HG02852 (cell line): Measurements from ENCODE around the gene AADACL4.

ENCODE experiments used
- ATAC-seq: cut with Tn5 transposase; IDR thresholded peaks from one replicate; pipeline ENCODE4 v1.9.1; 2021; ENCODE audit warnings: mild to moderate bottlenecking, moderate library complexity; ENCODE audit not compliant: unreplicated experiment

Gene AADACL4

GRCh38 chr1:12610941-12611340 is 32.9 kb upstream of the AADACL4 start:
- ATAC-seq = no peak

GRCh38 chr1:12613180-12613579 is 30.7 kb upstream of the AADACL4 start:
- ATAC-seq = no peak

GRCh38 chr1:12614402-12615158 is 29.3 kb upstream of the AADACL4 start:
- ATAC-seq = no peak

- no peak for ATAC-seq
Observed at GRCh38 chr1:12615159-12615864, 28.6 kb upstream of the AADACL4 start.

- ATAC-seq = no peak
Observed at GRCh38 chr1:12615865-12616708, 27.8 kb upstream of the AADACL4 start.

GRCh38 chr1:12616709-12617373 is 27.0 kb upstream of the AADACL4 start:
- no peak for ATAC-seq

- ATAC-seq = no peak
Observed at GRCh38 chr1:12617511-12617900, 26.4 kb upstream of the AADACL4 start.

GRCh38 chr1:12617901-12618660 is 25.8 kb upstream of the AADACL4 start, which contains the start of gene DHRS3:
TSS of gene DHRS3 (minus strand) at chr1:12618210. CDS start at chr1:12617348, 862 bp downstream.
- no peak for ATAC-seq

- no peak for ATAC-seq
Observed at GRCh38 chr1:12618661-12618964, 25.3 kb upstream of the AADACL4 start.

GRCh38 chr1:12618965-12619791 is 24.7 kb upstream of the AADACL4 start:
- ATAC-seq = no peak

GRCh38 chr1:12619792-12620487 is 23.9 kb upstream of the AADACL4 start:
- no peak for ATAC-seq

GRCh38 chr1:12620488-12620865 is 23.4 kb upstream of the AADACL4 start:
- no peak for ATAC-seq

GRCh38 chr1:12620931-12621330 is 23.0 kb upstream of the AADACL4 start:
- ATAC-seq = no peak

- ATAC-seq = no peak
Observed at GRCh38 chr1:12621346-12622335, 22.2 kb upstream of the AADACL4 start.

GRCh38 chr1:12622506-12622905 is 21.4 kb upstream of the AADACL4 start:
- ATAC-seq = no peak

GRCh38 chr1:12625276-12625675 is 18.6 kb upstream of the AADACL4 start:
- no peak for ATAC-seq

GRCh38 chr1:12626888-12627287 is 17.0 kb upstream of the AADACL4 start:
- ATAC-seq = no peak

- no peak for ATAC-seq
Observed at GRCh38 chr1:12627296-12627695, 16.6 kb upstream of the AADACL4 start.
